ENCODE results near the gene MKRN3.
A peak's percentile ranks its signal among the peaks of the same experiment; 100 is the strongest.

Gene MKRN3

GRCh38 chr15:23565395-23566070 lies at the start of gene MKRN3:
MKRN3 (plus strand) TSS chr15:23565674; CDS start chr15:23565783, 109 bp downstream.
- peak within 1 kb of the TSS in 6 of 7 experiments; percentile 17 to 41 (median 36) for H3K4me3 ChIP-seq
- peak within 1 kb of the TSS in 12 of 21 experiments; percentile 8 to 78 (median 64) for H3K27ac ChIP-seq

- no peak overlapping the region for H3K4me3 ChIP-seq
- H3K27ac ChIP-seq, result no peak overlapping the region
These were observed 48.6 kb upstream of the MKRN3 start for GRCh38 chr15:23516866-23517265.

- Histone ChIP-seq H3K27ac (no peak overlapping the region), H3K4me3 (no peak overlapping the region)
These were observed 47.4 kb upstream of the MKRN3 start for GRCh38 chr15:23518104-23518503.

- H3K4me3 ChIP-seq, result no peak overlapping the region
- no peak overlapping the region for H3K27ac ChIP-seq
These were observed 40.7 kb upstream of the MKRN3 start for GRCh38 chr15:23524816-23525215.

- no peak overlapping the region for H3K27ac ChIP-seq
These were observed 35.6 kb upstream of the MKRN3 start for GRCh38 chr15:23529891-23530290.

GRCh38 chr15:23532024-23532423 lies 33.5 kb upstream of the MKRN3 start:
- H3K27ac ChIP-seq, result no peak overlapping the region
- H3K4me3 ChIP-seq, result no peak overlapping the region

More at GRCh38 chr15:23529891-23530290, 35.6 kb upstream of the MKRN3 start:
- no peak overlapping the region for H3K4me3 ChIP-seq

GRCh38 chr15:23536659-23537058 lies 28.8 kb upstream of the MKRN3 start:
- Histone ChIP-seq H3K27ac (no peak overlapping the region), H3K4me3 (no peak overlapping the region)

GRCh38 chr15:23538648-23539047 lies 26.8 kb upstream of the MKRN3 start:
- Histone ChIP-seq H3K27ac (no peak overlapping the region), H3K4me3 (no peak overlapping the region)

- Histone ChIP-seq H3K27ac (no peak overlapping the region), H3K4me3 (no peak overlapping the region)
These were observed 25.6 kb upstream of the MKRN3 start for GRCh38 chr15:23539892-23540291.

GRCh38 chr15:23546158-23546557 lies 19.3 kb upstream of the MKRN3 start:
- Histone ChIP-seq H3K27ac (no peak overlapping the region), H3K4me3 (no peak overlapping the region)

GRCh38 chr15:23548071-23548470 lies 17.4 kb upstream of the MKRN3 start:
- Histone ChIP-seq H3K4me3 (no peak overlapping the region), H3K27ac (no peak overlapping the region)

GRCh38 chr15:23561914-23562313 lies 3.6 kb upstream of the MKRN3 start:
- no peak overlapping the region for H3K27ac ChIP-seq
- no peak overlapping the region for H3K4me3 ChIP-seq

- H3K27ac ChIP-seq, result peak overlapping the region in 7 of 21 experiments; percentile 8 to 78 (median 62)
- H3K4me3 ChIP-seq, result peak overlapping the region in 3 of 7 experiments; percentile 30 to 41 (median 39)
These were observed 566 bp upstream of the MKRN3 start for GRCh38 chr15:23564821-23565394.

- Histone ChIP-seq H3K4me3 (peak overlapping the region in 6 of 7 experiments; percentile 17 to 41 (median 36)), H3K27ac (peak overlapping the region in 8 of 21 experiments; percentile 34 to 78 (median 70))
These were observed 639 bp downstream of the MKRN3 start for GRCh38 chr15:23566071-23566554.

GRCh38 chr15:23566651-23567050 lies 1.2 kb downstream of the MKRN3 start:
- Histone ChIP-seq H3K27ac (no peak overlapping the region), H3K4me3 (peak overlapping the region in 3 of 7 experiments; percentile 33 to 41 (median 39))

GRCh38 chr15:23567921-23568320 lies 2.4 kb downstream of the MKRN3 start:
- no peak overlapping the region for H3K4me3 ChIP-seq
- H3K27ac ChIP-seq, result no peak overlapping the region

GRCh38 chr15:23569151-23569925 lies 3.9 kb downstream of the MKRN3 start:
- Histone ChIP-seq H3K4me3 (no peak overlapping the region), H3K27ac (no peak overlapping the region)

GRCh38 chr15:23570486-23570885 lies 5.0 kb downstream of the MKRN3 start:
- Histone ChIP-seq H3K27ac (no peak overlapping the region), H3K4me3 (no peak overlapping the region)

- Histone ChIP-seq H3K27ac (no peak overlapping the region), H3K4me3 (no peak overlapping the region)
These were observed 7.4 kb downstream of the MKRN3 start for GRCh38 chr15:23572844-23573243.

- Histone ChIP-seq H3K4me3 (no peak overlapping the region), H3K27ac (no peak overlapping the region)
These were observed 9.3 kb downstream of the MKRN3 start for GRCh38 chr15:23574742-23575141.

Measured in skin epidermis (tissue), 12 donors.